Endothelial cell of umbilical vein (primary cell): ENCODE data around the gene MYL5. TPM values are rescaled to one million over a fixed set of nuclear protein-coding genes. Genes with fewer than 3 reads are reported as not detected.
A peak's percentile ranks its signal among the peaks of the same experiment; 100 is the strongest.

ENCODE experiments used
- BruUV-seq: library from RNA; stranded (reverse); fragments of 400-500 nt; replicated peaks from 2 replicates; lab custom pipeline; 2021; lab: Mats Ljungman, UMichigan
- CTCF ChIA-PET: fragments of 300-600, 350-600 bp; sonication (Branson Sonifier 250); formaldehyde crosslinking; loops from one replicate; lab custom pipeline; 2021; ENCODE audit warnings: antibody characterized with exemption, inconsistent platforms; lab: Charles Lee
- POLR2A ChIA-PET: fragments of 300-600, 350-600 bp; sonication (Branson Sonifier 250); formaldehyde crosslinking; loops from one replicate; lab custom pipeline; 2021; ENCODE audit warnings: antibody characterized with exemption, inconsistent platforms; lab: Charles Lee
- DNase-seq: peaks from one replicate; pipeline ENCODE4 v3.0.0-alpha.2; 2011; ENCODE audit warnings: low read depth, low spot score
- FAIRE-seq: peaks from 2 replicates; lab custom pipeline; 2011; peaks lifted over from hg19 to GRCh38; lab: Jason Lieb, UNC
- H2AFZ ChIP-seq: 2 replicates; pipeline ENCODE4 v1.6.0; 2012; ENCODE audit warnings: low read depth, low read length, control low read depth, inconsistent platforms
- H3K27ac ChIP-seq: 2 replicates; pipeline ENCODE4 v1.5.1; 2011; ENCODE audit warnings: low read depth, mild to moderate bottlenecking, control low read depth, low read length, moderate library complexity; ENCODE audit not compliant: insufficient read depth
- H3K27me3 ChIP-seq, 2 experiments: 2 replicates each; pipeline versions ENCODE4 v1.6.0 to v1.6.1; 2011; ENCODE audit warnings: low read length in 2 of 2, mixed read lengths in 1 of 2; ENCODE audit not compliant: control insufficient read depth in 2 of 2, insufficient read depth in 2 of 2
- H3K36me3 ChIP-seq, 2 experiments: 2 replicates in 1 of 2; 3 replicates in 1 of 2; pipeline ENCODE4 v1.5.1; 2011; ENCODE audit warnings: low read length in 2 of 2, mild to moderate bottlenecking in 1 of 2, moderate library complexity in 1 of 2; ENCODE audit not compliant: control insufficient read depth in 2 of 2, insufficient read depth in 2 of 2; ENCODE audit errors: extremely low read depth in 1 of 2
- H3K4me1 ChIP-seq: 3 replicates; pipeline ENCODE4 v1.5.1; 2011; ENCODE audit warnings: mild to moderate bottlenecking, low read length; ENCODE audit not compliant: control insufficient read depth, insufficient read depth; ENCODE audit errors: extremely low read depth
- H3K4me2 ChIP-seq: 2 replicates; pipeline ENCODE4 v1.6.1; 2011; ENCODE audit warnings: low read length, control low read depth, mixed read lengths; ENCODE audit not compliant: insufficient read depth
- H3K4me3 ChIP-seq, 3 experiments: fragments of 200-600 bp in 1 of 3; sonication (generic), shearing (Covaris generic) in 1 of 3; replicated peaks in 1 of 3; 2 replicates each; pipeline ENCODE4 v1.5.1; 2011 to 2016; ENCODE audit warnings: control low read depth in 3 of 3, low read length in 3 of 3, mild to moderate bottlenecking in 2 of 3, inconsistent platforms in 1 of 3, low read depth in 1 of 3, moderate library complexity in 1 of 3; ENCODE audit not compliant: insufficient read depth in 1 of 3
- H3K79me2 ChIP-seq: 2 replicates; pipeline ENCODE4 v1.6.0; 2012; ENCODE audit warnings: low read length, inconsistent platforms; ENCODE audit not compliant: control insufficient read depth, insufficient read depth
- H3K9ac ChIP-seq: replicated peaks from 2 replicates; pipeline ENCODE3; 2011; ENCODE audit warnings: low read length, control low read depth; ENCODE audit not compliant: insufficient read depth; ENCODE audit errors: extremely low read depth
- H3K9me1 ChIP-seq: replicated peaks from 3 replicates; pipeline ENCODE4 v1.6.0; 2011; ENCODE audit warnings: mild to moderate bottlenecking, low read length; ENCODE audit not compliant: control insufficient read depth, insufficient read depth; ENCODE audit errors: extremely low read depth
- H3K9me3 ChIP-seq: replicated peaks from 2 replicates; pipeline ENCODE4 v1.5.1; 2012; ENCODE audit warnings: low read length, inconsistent platforms; ENCODE audit not compliant: control insufficient read depth, insufficient read depth
- H4K20me1 ChIP-seq: replicated peaks from 2 replicates; pipeline ENCODE3; 2011; ENCODE audit warnings: mild to moderate bottlenecking, low read length; ENCODE audit not compliant: control insufficient read depth, insufficient read depth; ENCODE audit errors: extremely low read depth
- EZH2 ChIP-seq: IDR thresholded peaks from 2 replicates; pipeline ENCODE4 v1.6.1; 2012; ENCODE audit warnings: borderline replicate concordance, low read depth, mild to moderate bottlenecking, moderate library complexity, low read length, inconsistent platforms; ENCODE audit not compliant: severe bottlenecking
- JUN ChIP-seq: IDR thresholded peaks from 2 replicates; pipeline ENCODE4 v1.6.1; 2011; ENCODE audit warnings: borderline replicate concordance, low read depth; ENCODE audit not compliant: insufficient read length, insufficient read depth
- MYC ChIP-seq: IDR thresholded peaks from one replicate; pipeline ENCODE4 v1.6.1; 2011; ENCODE audit warnings: mild to moderate bottlenecking, low read depth, low read length
- POLR2A ChIP-seq: IDR thresholded peaks from 2 replicates; pipeline ENCODE4 v1.6.1; 2012; ENCODE audit warnings: low read depth, mild to moderate bottlenecking, control low read depth, low read length
- dilution Hi-C: fragments of 300-500 bp; cut with MboI; formaldehyde crosslinking; loops from one replicate; pipeline ENCODE4 v1.15.0; 2019; ENCODE audit warnings: low sequenced_read_pairs; ENCODE audit not compliant: extremely low pct_ligation_motif_present
- intact Hi-C: fragments of 100-400 bp; cut with micrococcal nuclease; formaldehyde crosslinking; loops from one replicate; pipeline ENCODE4 v1.10.0; 2022
- polyA plus RNA-seq, 4 experiments: library from polyadenylated mRNA; depleted of rRNA in 3 of 4; stranded (reverse) in 3 of 4; unstranded in 1 of 4; fragments of >200 nt; gene quantifications; 2 replicates each; pipeline versions ENCODE4 v1.2.1 to v1.2.3, GENCODE V29; 2011 to 2012; ENCODE audit warnings: missing spikeins in 1 of 4
- total RNA-seq: library from RNA; stranded (reverse); gene quantifications from 2 replicates; pipeline ENCODE4 v1.2.3, GENCODE V29; 2021
- TF ChIP-seq, protein P1 (sequence below): IDR thresholded peaks from 2 replicates; pipeline ENCODE4 v1.6.1; 2011; ENCODE audit not compliant: insufficient read depth, insufficient read length
- TF ChIP-seq, protein P2 (sequence below), 2 donors: IDR thresholded peaks; 1 replicate in 1 of 2; 2 replicates in 1 of 2; pipeline ENCODE4 v1.5.1; 2011; ENCODE audit warnings: low read length in 2 of 2, mild to moderate bottlenecking in 2 of 2, moderate library complexity in 2 of 2, control low read depth in 1 of 2, inconsistent platforms in 1 of 2, low read depth in 1 of 2; ENCODE audit not compliant: insufficient read depth in 1 of 2; ENCODE audit errors: extremely low read depth in 1 of 2

The MYL5 gene
- total and polyA plus RNA-seq, 2 donors (not counting 3 experiments of a cell fraction or from before 2014, with no cell fraction given) = 12.3 to 13.4 TPM

GRCh38 chr4:727576-727975, 53.2 kb downstream of the MYL5 start:
- POLR2A ChIA-PET = no interaction called here
- FAIRE-seq = peak; percentile 37
- peaks cover 21% of the 10 kb centered on the region for H3K4me1 ChIP-seq
- H3K36me3 ChIP-seq = peaks cover 4 to 19% of the 10 kb centered on the region in 2 experiments
- no peaks in the 10 kb centered on the region for H3K9me3 ChIP-seq
- H3K9ac ChIP-seq = no peak overlapping the region
- no peak overlapping the region for H3K4me3 ChIP-seq
- H3K27ac ChIP-seq = no peak overlapping the region
- TF ChIP-seq, protein P1, sequence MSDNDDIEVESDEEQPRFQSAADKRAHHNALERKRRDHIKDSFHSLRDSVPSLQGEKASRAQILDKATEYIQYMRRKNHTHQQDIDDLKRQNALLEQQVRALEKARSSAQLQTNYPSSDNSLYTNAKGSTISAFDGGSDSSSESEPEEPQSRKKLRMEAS = no peak
- TF ChIP-seq JUN (no peak), MYC (no peak), EZH2 (no peak), POLR2A (no peak)
- TF ChIP-seq, protein P2, sequence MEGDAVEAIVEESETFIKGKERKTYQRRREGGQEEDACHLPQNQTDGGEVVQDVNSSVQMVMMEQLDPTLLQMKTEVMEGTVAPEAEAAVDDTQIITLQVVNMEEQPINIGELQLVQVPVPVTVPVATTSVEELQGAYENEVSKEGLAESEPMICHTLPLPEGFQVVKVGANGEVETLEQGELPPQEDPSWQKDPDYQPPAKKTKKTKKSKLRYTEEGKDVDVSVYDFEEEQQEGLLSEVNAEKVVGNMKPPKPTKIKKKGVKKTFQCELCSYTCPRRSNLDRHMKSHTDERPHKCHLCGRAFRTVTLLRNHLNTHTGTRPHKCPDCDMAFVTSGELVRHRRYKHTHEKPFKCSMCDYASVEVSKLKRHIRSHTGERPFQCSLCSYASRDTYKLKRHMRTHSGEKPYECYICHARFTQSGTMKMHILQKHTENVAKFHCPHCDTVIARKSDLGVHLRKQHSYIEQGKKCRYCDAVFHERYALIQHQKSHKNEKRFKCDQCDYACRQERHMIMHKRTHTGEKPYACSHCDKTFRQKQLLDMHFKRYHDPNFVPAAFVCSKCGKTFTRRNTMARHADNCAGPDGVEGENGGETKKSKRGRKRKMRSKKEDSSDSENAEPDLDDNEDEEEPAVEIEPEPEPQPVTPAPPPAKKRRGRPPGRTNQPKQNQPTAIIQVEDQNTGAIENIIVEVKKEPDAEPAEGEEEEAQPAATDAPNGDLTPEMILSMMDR (IDR thresholded peaks at IDR 0.05; ENCODE audit: extremely low read depth in 1 of 2, insufficient read depth in 1 of 2, low read depth in 1 of 2, low read length in 2 of 2) = no peak
- H3K27me3 ChIP-seq = no peaks in the 10 kb centered on the region
- no peaks in the 10 kb centered on the region for H3K9me1 ChIP-seq
- no peak for DNase-seq
- CTCF ChIA-PET = no interaction called here
- BruUV-seq = no TSS peak
- dilution Hi-C loops (no loop called here), intact Hi-C loops (no loop called here)
- no peak overlapping the region for H3K4me2 ChIP-seq
- H3K79me2 ChIP-seq = peaks cover 59% of the 10 kb centered on the region
- no peak overlapping the region for H2AFZ ChIP-seq
- peaks cover 5% of the 10 kb centered on the region for H4K20me1 ChIP-seq
